H1 (cell line): ENCODE measurements around the gene LRRK1. TPM values are rescaled to one million over a fixed set of nuclear protein-coding genes. Genes with fewer than 3 reads are reported as not detected.
A peak's percentile ranks its signal among the peaks of the same experiment; 100 is the strongest.

Source experiments
- CTCF ChIA-PET: fragments of 300-600 bp; sonication (Branson Sonifier 250); formaldehyde crosslinking; loops from one replicate; lab custom pipeline; 2021; ENCODE audit not compliant: partially characterized antibody; lab: Charles Lee
- POLR2A ChIA-PET: fragments of 300-600 bp; sonication (Branson Sonifier 250); formaldehyde crosslinking; loops from one replicate; lab custom pipeline; 2021; ENCODE audit warnings: inconsistent platforms; ENCODE audit not compliant: partially characterized antibody; lab: Charles Lee
- DNase-seq, 2 experiments: peaks; one replicate each; pipeline versions ENCODE4 v3.0.0 to v3.0.0-alpha.2; 2010 to 2022; ENCODE audit warnings: low spot score in 2 of 2, low read depth in 1 of 2, mixed read lengths in 1 of 2
- FAIRE-seq: peaks from 2 replicates; lab custom pipeline; 2011; peaks lifted over from hg19 to GRCh38; lab: Jason Lieb, UNC
- H2AFZ ChIP-seq: 2 replicates; pipeline ENCODE4 v1.8.1; 2012; ENCODE audit warnings: low read length, inconsistent platforms
- H2AK5ac ChIP-seq: 2 replicates; pipeline ENCODE4 v1.6.1; 2013; ENCODE audit warnings: low read depth, low read length
- H2BK120ac ChIP-seq: replicated peaks from 2 replicates; pipeline ENCODE3; 2013; ENCODE audit warnings: low read depth, low read length, inconsistent platforms
- H2BK12ac ChIP-seq: 2 replicates; pipeline ENCODE4 v1.6.1; 2013; ENCODE audit warnings: low read depth, low read length
- H2BK15ac ChIP-seq: 2 replicates; pipeline ENCODE4 v1.6.1; 2013; ENCODE audit warnings: low read length
- H2BK20ac ChIP-seq: 2 replicates; pipeline ENCODE4 v1.6.1; 2013; ENCODE audit warnings: low read length
- H2BK5ac ChIP-seq: 2 replicates; pipeline ENCODE4 v1.6.1; 2013; ENCODE audit warnings: low read depth, low read length
- H3K14ac ChIP-seq: 2 replicates; pipeline ENCODE4 v1.6.1; 2013; ENCODE audit warnings: inconsistent platforms; ENCODE audit not compliant: insufficient read length
- H3K18ac ChIP-seq: 2 replicates; pipeline ENCODE4 v1.6.1; 2013; ENCODE audit warnings: low read length; ENCODE audit errors: extremely low read depth
- H3K23ac ChIP-seq: 2 replicates; pipeline ENCODE4 v1.6.1; 2013; ENCODE audit warnings: inconsistent platforms; ENCODE audit not compliant: insufficient read length
- H3K23me2 ChIP-seq: 2 replicates; pipeline ENCODE4 v1.6.1; 2013; ENCODE audit warnings: low read depth, low read length
- H3K27ac ChIP-seq: 2 replicates; pipeline ENCODE4 v1.6.1; 2011; ENCODE audit warnings: low read depth, low read length, inconsistent platforms
- H3K27me3 ChIP-seq, 4 experiments: replicated peaks in 1 of 4; 1 replicate in 1 of 4; 2 replicates in 3 of 4; pipeline versions ENCODE4 v1.6.1 to v1.8.1; 2011 to 2013; ENCODE audit warnings: low read length in 3 of 4, mild to moderate bottlenecking in 3 of 4, inconsistent platforms in 2 of 4, mixed read lengths in 2 of 4, moderate library complexity in 1 of 4; ENCODE audit not compliant: control insufficient read depth in 3 of 4, insufficient read depth in 3 of 4; ENCODE audit errors: extremely low read depth in 1 of 4
- H3K36me3 ChIP-seq, 4 experiments: 2 replicates each; pipeline versions ENCODE4 v1.6.1 to v1.8.1; 2011 to 2013; ENCODE audit warnings: mild to moderate bottlenecking in 4 of 4, low read length in 3 of 4, moderate library complexity in 2 of 4, control low read depth in 1 of 4, inconsistent platforms in 1 of 4; ENCODE audit not compliant: insufficient read depth in 4 of 4, control insufficient read depth in 2 of 4
- H3K4ac ChIP-seq: replicated peaks from 2 replicates; pipeline ENCODE3; 2013; ENCODE audit warnings: low read length, low read depth, mixed read lengths, inconsistent platforms; ENCODE audit not compliant: insufficient read length
- H3K4me1 ChIP-seq, 4 experiments: replicated peaks in 1 of 4; 1 replicate in 1 of 4; 2 replicates in 3 of 4; pipeline versions ENCODE4 v1.6.1 to v1.8.1; 2011 to 2013; ENCODE audit warnings: low read length in 3 of 4, inconsistent platforms in 2 of 4, mixed read lengths in 1 of 4; ENCODE audit not compliant: insufficient read depth in 4 of 4, control insufficient read depth in 3 of 4
- H3K4me2 ChIP-seq, 2 experiments: 2 replicates each; pipeline versions ENCODE4 v1.6.1 to v1.8.1; 2011 to 2013; ENCODE audit warnings: low read depth in 2 of 2, low read length in 2 of 2, control low read depth in 1 of 2, inconsistent platforms in 1 of 2, mild to moderate bottlenecking in 1 of 2; ENCODE audit not compliant: insufficient read depth in 1 of 2
- H3K4me3 ChIP-seq, 4 experiments: fragments of 200-600, 300-600 bp in 1 of 4; sonication (generic), shearing (Covaris generic), sonication (Bioruptor Twin) in 1 of 4; 2 replicates each; pipeline versions ENCODE4 v1.5.1 to v1.8.1; 2011 to 2016; ENCODE audit warnings: low read length in 4 of 4, low read depth in 3 of 4, control low read depth in 2 of 4, inconsistent platforms in 2 of 4, mild to moderate bottlenecking in 2 of 4, mixed read lengths in 1 of 4, moderate library complexity in 1 of 4; ENCODE audit not compliant: insufficient read depth in 2 of 4; ENCODE audit errors: extremely low read depth in 1 of 4
- H3K56ac ChIP-seq: replicated peaks from 2 replicates; pipeline ENCODE3; 2013; ENCODE audit warnings: low read depth, mild to moderate bottlenecking, mixed read lengths, low read length, inconsistent platforms; ENCODE audit not compliant: insufficient read length
- H3K79me1 ChIP-seq: 2 replicates; pipeline ENCODE4 v1.6.1; 2013; ENCODE audit warnings: low read depth, low read length, control low read depth
- H3K79me2 ChIP-seq, 2 experiments: 2 replicates each; pipeline versions ENCODE4 v1.6.1 to v1.8.1; 2012 to 2013; ENCODE audit warnings: low read length in 2 of 2, mild to moderate bottlenecking in 2 of 2, inconsistent platforms in 1 of 2; ENCODE audit not compliant: insufficient read depth in 2 of 2, control insufficient read depth in 1 of 2
- H3K9ac ChIP-seq, 4 experiments: replicated peaks in 1 of 4; 1 replicate in 1 of 4; 2 replicates in 3 of 4; pipeline versions ENCODE4 v1.6.1 to v1.8.1; 2011 to 2013; ENCODE audit warnings: low read depth in 3 of 4, low read length in 3 of 4, control low read depth in 2 of 4, mild to moderate bottlenecking in 2 of 4, moderate library complexity in 2 of 4, inconsistent platforms in 1 of 4; ENCODE audit errors: extremely low read depth in 1 of 4
- H3K9me3 ChIP-seq, 2 experiments: 2 replicates each; pipeline versions ENCODE4 v1.6.1 to v1.8.1; 2012 to 2013; ENCODE audit warnings: mild to moderate bottlenecking in 2 of 2, moderate library complexity in 2 of 2, control low read depth in 1 of 2, inconsistent platforms in 1 of 2, low read depth in 1 of 2, low read length in 1 of 2, mixed read lengths in 1 of 2; ENCODE audit not compliant: insufficient read depth in 2 of 2
- H4K20me1 ChIP-seq, 2 experiments: replicated peaks in 1 of 2; 2 replicates each; pipeline versions ENCODE3 to v1.8.1; 2011 to 2013; ENCODE audit warnings: inconsistent platforms in 2 of 2, low read length in 2 of 2, mild to moderate bottlenecking in 1 of 2; ENCODE audit not compliant: insufficient read depth in 2 of 2, control insufficient read depth in 1 of 2
- H4K5ac ChIP-seq: 2 replicates; pipeline ENCODE4 v1.6.1; 2013; ENCODE audit warnings: low read length, low read depth, mixed read lengths, inconsistent platforms; ENCODE audit not compliant: insufficient read length
- H4K8ac ChIP-seq: 2 replicates; pipeline ENCODE4 v1.8.0; 2013; ENCODE audit warnings: mild to moderate bottlenecking, moderate library complexity, low read length, inconsistent platforms; ENCODE audit not compliant: insufficient read depth; ENCODE audit errors: extremely low read depth
- H4K91ac ChIP-seq: replicated peaks from 2 replicates; pipeline ENCODE3; 2013; ENCODE audit warnings: low read length, mixed read lengths, inconsistent platforms; ENCODE audit not compliant: insufficient read length
- ATF2 ChIP-seq: IDR thresholded peaks from 2 replicates; pipeline ENCODE4 v1.6.1; 2012; ENCODE audit warnings: low read length, inconsistent platforms
- EP300 ChIP-seq, 2 experiments: IDR thresholded peaks; 1 replicate in 1 of 2; 2 replicates in 1 of 2; pipeline ENCODE4 v1.6.1; 2011 to 2012; ENCODE audit warnings: low read depth in 2 of 2, low read length in 2 of 2, mild to moderate bottlenecking in 2 of 2, borderline replicate concordance in 1 of 2, inconsistent platforms in 1 of 2, moderate library complexity in 1 of 2
- EZH2 ChIP-seq: fragments of 200-600 bp; sonication (generic); IDR thresholded peaks from 2 replicates; pipeline ENCODE4 v1.7.1; 2012; ENCODE audit warnings: low read depth, mild to moderate bottlenecking, moderate library complexity, low read length, inconsistent platforms; ENCODE audit not compliant: severe bottlenecking
- KDM4A ChIP-seq: IDR thresholded peaks from one replicate; pipeline ENCODE4 v1.7.1; 2012; ENCODE audit warnings: low read depth, mild to moderate bottlenecking, moderate library complexity, low read length, inconsistent platforms; ENCODE audit not compliant: severe bottlenecking
- POU5F1 ChIP-seq: IDR thresholded peaks from 2 replicates; pipeline ENCODE4 v1.6.1; 2011; ENCODE audit warnings: low read depth, mild to moderate bottlenecking, low read length, moderate library complexity
- SIRT6 ChIP-seq: IDR thresholded peaks from one replicate; pipeline ENCODE4 v1.7.1; 2012; ENCODE audit warnings: low read length, inconsistent platforms
- SP1 ChIP-seq: IDR thresholded peaks from 2 replicates; pipeline ENCODE4 v1.6.1; 2011; ENCODE audit warnings: low read depth, low read length
- TBP ChIP-seq: IDR thresholded peaks from 2 replicates; pipeline ENCODE4 v1.6.1; 2011; ENCODE audit warnings: low read depth, low read length, improper control_type of control experiment
- TCF12 ChIP-seq: IDR thresholded peaks from 2 replicates; pipeline ENCODE4 v1.6.1; 2011; ENCODE audit warnings: low read depth, mild to moderate bottlenecking, low read length
- TEAD4 ChIP-seq: IDR thresholded peaks from 2 replicates; pipeline ENCODE4 v1.6.1; 2012; ENCODE audit warnings: low read depth, low read length, inconsistent platforms, mixed read lengths
- WGBS, 2 experiments: shearing (Covaris generic) in 1 of 2; methylation state at CpG; one replicate each; pipeline versions ENCODE4 v1.1.6 to v1.1.7; 2013 to 2015; ENCODE audit warnings: low lambda C conversion rate in 2 of 2, mixed read lengths in 2 of 2, inconsistent platforms in 1 of 2, low coverage in 1 of 2, missing lambda C conversion rate in 1 of 2; ENCODE audit not compliant: insufficient replicate concordance in 2 of 2, insufficient coverage in 1 of 2, insufficient read length in 1 of 2; ENCODE audit errors: extremely low coverage in 1 of 2, missing lambda C conversion rate in 1 of 2; 5-methylcytosine and 5-hydroxymethylcytosine counted together
- polyA plus RNA-seq, 7 experiments: library from polyadenylated mRNA; depleted of rRNA in 3 of 7; stranded (reverse) in 5 of 7; unstranded in 2 of 7; fragments of >200 nt in 5 of 7; fragments of 200-250 nt in 2 of 7; gene quantifications; 1 replicate in 5 of 7; 2 replicates in 1 of 7; 4 replicates in 1 of 7; pipeline versions ENCODE4 v1.2.1 to v1.2.3, GENCODE V29; 2011 to 2013; ENCODE audit warnings: missing spikeins in 2 of 7, mixed read lengths in 2 of 7
- total RNA-seq: library from RNA; stranded (reverse); fragmentation: NEBNext Ultra II Directional; extraction: Animal tissue kit (Norgen Biotek cat#: 25700); gene quantifications from 2 replicates; pipeline ENCODE4 v1.2.1, GENCODE V29; 2021

Gene LRRK1
- total and polyA plus RNA-seq, 2 of the 8 experiments (the other 6 are each of a cell fraction or from before 2014, with no cell fraction given) = 1.2 to 3.6 TPM

GRCh38 chr15:101112336-101113113 is 193.4 kb downstream of the LRRK1 start:
- H2AK5ac ChIP-seq = peak overlapping the region; percentile 65; the same call in 1 of the 2 replicates
- H4K20me1 ChIP-seq = no peaks in the 10 kb centered on the region
- H3K79me2 ChIP-seq = no peaks in the 10 kb centered on the region
- H2BK5ac ChIP-seq = no peak overlapping the region
- no peak for DNase-seq
- no peaks in the 10 kb centered on the region for H3K9me3 ChIP-seq
- no peak overlapping the region for H3K23ac ChIP-seq
- H4K91ac ChIP-seq = peak overlapping the region; percentile 15
- H4K5ac ChIP-seq = no peak overlapping the region
- H3K56ac ChIP-seq = no peak overlapping the region
- no peak for FAIRE-seq
- POLR2A ChIA-PET = interaction anchor here (1.2 kb wide), 1 partner anchor 43 kb away, joined by 4 read pairs; no protein-coding TSS in a partner anchor
- no peak overlapping the region for H3K4me2 ChIP-seq
- H3K9ac ChIP-seq = no peak overlapping the region; a peak in 1 of 7 replicates
- H3K27me3 ChIP-seq = no peaks in the 10 kb centered on the region; a peak in 1 of 7 replicates
- H3K4me1 ChIP-seq = no peaks in the 10 kb centered on the region; a peak in 2 of 7 replicates
- no peak overlapping the region for H3K4ac ChIP-seq
- H2BK12ac ChIP-seq = peak overlapping the region; percentile 68; the same call in 1 of the 2 replicates
- H2BK120ac ChIP-seq = no peak overlapping the region
- H3K36me3 ChIP-seq = no peaks in the 10 kb centered on the region
- H3K79me1 ChIP-seq = no peaks in the 10 kb centered on the region
- 87% methylated on average over 16 of the region's 16 CpGs; no CpG with 5 or more reads in 1 of the 2 experiments for WGBS, 2 experiments
- H3K23me2 ChIP-seq = no peaks in the 10 kb centered on the region
- peak overlapping the region; percentile 65; the same call in 1 of the 2 replicates for H4K8ac ChIP-seq
- peak overlapping the region; percentile 98 for H2BK15ac ChIP-seq
- no peak overlapping the region for H3K18ac ChIP-seq
- CTCF ChIA-PET = interaction anchor here (0.7 to 1.7 kb wide), 13 partner anchors 8 to 155 kb away, joined by 3 to 6 read pairs (median 3); no protein-coding TSS in a partner anchor
- H3K4me3 ChIP-seq = no peak overlapping the region
- no peak overlapping the region for H3K14ac ChIP-seq
- peak overlapping the region; percentile 72; the same call in 1 of the 2 replicates for H2BK20ac ChIP-seq
- no peak overlapping the region for H3K27ac ChIP-seq
- H2AFZ ChIP-seq = no peak overlapping the region
- TF ChIP-seq EZH2 (no peak), EP300 (IDR thresholded peaks at IDR 0.05; ENCODE audit: borderline replicate concordance in 1 of 2, low read depth in 2 of 2, low read length in 2 of 2) (no peak), TBP (no peak), TEAD4 (no peak), SIRT6 (no peak), TCF12 (no peak), POU5F1 (no peak), ATF2 (no peak), KDM4A (no peak), SP1 (no peak)
